Kidney (tissue), 14 donors: ENCODE data around the gene CCL7. TPM values are rescaled to one million over a fixed set of nuclear protein-coding genes. Genes with fewer than 3 reads are reported as not detected.

Experiments used
- DNase-seq, 5 donors: peaks; one replicate each; pipeline ENCODE4 v3.0.0-alpha.2; 2013 to 2020
- FAIRE-seq: peaks from 2 replicates; lab custom pipeline; 2012; peaks lifted over from hg19 to GRCh38; lab: Jason Lieb, UNC
- H3K27ac ChIP-seq, 2 donors: one replicate each; pipeline ENCODE4 v1.7.0; 2013; ENCODE audit warnings: low read depth in 2 of 2, low read length in 2 of 2, inconsistent platforms in 1 of 2
- H3K27me3 ChIP-seq: one replicate; pipeline ENCODE4 v1.7.1; 2013; ENCODE audit warnings: low read length, inconsistent platforms; ENCODE audit not compliant: control insufficient read depth, insufficient read depth
- H3K36me3 ChIP-seq, 3 donors: one replicate each; pipeline versions ENCODE4 v1.7.0 to v1.7.1; 2013; ENCODE audit warnings: low read length in 3 of 3, control low read depth in 1 of 3, inconsistent platforms in 1 of 3; ENCODE audit not compliant: insufficient read depth in 3 of 3, control insufficient read depth in 2 of 3
- H3K4me1 ChIP-seq, 3 donors: one replicate each; pipeline versions ENCODE4 v1.7.0 to v1.7.1; 2013; ENCODE audit warnings: low read length in 3 of 3, inconsistent platforms in 1 of 3, low read depth in 1 of 3; ENCODE audit not compliant: control insufficient read depth in 2 of 3, insufficient read depth in 2 of 3
- H3K4me3 ChIP-seq, 3 donors: one replicate each; pipeline versions ENCODE4 v1.7.0 to v1.8.1; 2013; ENCODE audit warnings: low read length in 3 of 3, control low read depth in 1 of 3, inconsistent platforms in 1 of 3
- H3K9ac ChIP-seq, 3 donors: one replicate each; pipeline versions ENCODE4 v1.7.0 to v1.7.1; 2013; ENCODE audit warnings: low read length in 3 of 3, control low read depth in 1 of 3, inconsistent platforms in 1 of 3
- H3K9me3 ChIP-seq, 3 donors: one replicate each; pipeline versions ENCODE4 v1.7.0 to v1.7.1; 2013; ENCODE audit warnings: low read length in 3 of 3, control low read depth in 1 of 3, inconsistent platforms in 1 of 3; ENCODE audit not compliant: control insufficient read depth in 2 of 3, insufficient read depth in 1 of 3
- intact Hi-C: fragments of 100-400 bp; cut with DNase I; formaldehyde crosslinking; loops from one replicate; pipeline ENCODE4 v1.11.1; 2022
- polyA plus RNA-seq: library from polyadenylated mRNA; stranded (reverse); fragments of 350-450 nt; fragmentation: Illumina TruSeq; extraction: RNeasy Lipid Tissue Mini Kit (QIAGEN cat#74804); gene quantifications from one replicate; pipeline ENCODE4 v1.2.3, GENCODE V29; 2014; ENCODE audit warnings: low read depth, low replicate concordance; ENCODE audit not compliant: insufficient read depth
- total RNA-seq: library from RNA; stranded (reverse); fragmentation: NEBNext Ultra II Directional; extraction: Animal tissue kit (Norgen Biotek cat#: 25700); gene quantifications from one replicate; pipeline ENCODE4 v1.2.1, GENCODE V29; 2021
- TF ChIP-seq, protein P1 (sequence below): IDR thresholded peaks from 3 replicates; pipeline ENCODE4 v1.5.1; 2012; ENCODE audit warnings: mild to moderate bottlenecking, moderate library complexity, borderline replicate concordance; ENCODE audit not compliant: insufficient read depth; ENCODE audit errors: extremely low read depth
- donor health status: control.
- donor health status: control.
- donor health status: control.
- donor health status: control.
- donor health status: control.
- donor health status: DM: yes; HTN: yes; CAD: no.
- donor health status: Normal renal cell carcinoma (clear cell type).

Gene CCL7
- total and polyA plus RNA-seq, 2 donors from 2014 or later = not detected

DNA sequence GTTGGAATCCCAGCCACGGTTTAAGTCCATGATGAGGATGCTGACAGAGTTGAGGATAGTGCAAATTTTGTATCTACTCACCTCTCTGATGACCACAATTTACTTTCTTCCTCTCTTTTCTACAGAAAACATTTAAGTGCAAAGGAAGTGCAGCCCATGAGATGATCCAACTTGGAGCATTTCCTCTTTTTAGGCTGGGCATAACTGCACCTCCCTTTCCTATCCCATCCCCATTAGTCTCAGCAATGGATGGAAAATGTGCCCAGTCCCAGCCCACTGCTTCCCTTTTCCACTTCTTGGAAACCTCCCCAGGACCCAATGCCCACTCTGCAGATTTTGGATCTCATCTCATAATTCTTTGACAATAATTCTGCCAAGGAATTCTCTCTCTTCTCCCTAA, 32.6 kb downstream of the CCL7 start:
- Histone ChIP-seq H3K27me3 (no peaks in the 10 kb centered on the region), H3K36me3 (no peaks in the 10 kb centered on the region), H3K9me3 (no peaks in the 10 kb centered on the region), H3K27ac (no peak overlapping the region), H3K4me3 (no peak overlapping the region), H3K9ac (no peak overlapping the region), H3K4me1 (peaks cover 0 to 8% (median 0%) of the 10 kb centered on the region in 3 donors)
- DNase-seq = no peak
- no peak for FAIRE-seq
- TF ChIP-seq, protein P1, sequence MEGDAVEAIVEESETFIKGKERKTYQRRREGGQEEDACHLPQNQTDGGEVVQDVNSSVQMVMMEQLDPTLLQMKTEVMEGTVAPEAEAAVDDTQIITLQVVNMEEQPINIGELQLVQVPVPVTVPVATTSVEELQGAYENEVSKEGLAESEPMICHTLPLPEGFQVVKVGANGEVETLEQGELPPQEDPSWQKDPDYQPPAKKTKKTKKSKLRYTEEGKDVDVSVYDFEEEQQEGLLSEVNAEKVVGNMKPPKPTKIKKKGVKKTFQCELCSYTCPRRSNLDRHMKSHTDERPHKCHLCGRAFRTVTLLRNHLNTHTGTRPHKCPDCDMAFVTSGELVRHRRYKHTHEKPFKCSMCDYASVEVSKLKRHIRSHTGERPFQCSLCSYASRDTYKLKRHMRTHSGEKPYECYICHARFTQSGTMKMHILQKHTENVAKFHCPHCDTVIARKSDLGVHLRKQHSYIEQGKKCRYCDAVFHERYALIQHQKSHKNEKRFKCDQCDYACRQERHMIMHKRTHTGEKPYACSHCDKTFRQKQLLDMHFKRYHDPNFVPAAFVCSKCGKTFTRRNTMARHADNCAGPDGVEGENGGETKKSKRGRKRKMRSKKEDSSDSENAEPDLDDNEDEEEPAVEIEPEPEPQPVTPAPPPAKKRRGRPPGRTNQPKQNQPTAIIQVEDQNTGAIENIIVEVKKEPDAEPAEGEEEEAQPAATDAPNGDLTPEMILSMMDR = no peak
- intact Hi-C loops = no loop called here

DNA sequence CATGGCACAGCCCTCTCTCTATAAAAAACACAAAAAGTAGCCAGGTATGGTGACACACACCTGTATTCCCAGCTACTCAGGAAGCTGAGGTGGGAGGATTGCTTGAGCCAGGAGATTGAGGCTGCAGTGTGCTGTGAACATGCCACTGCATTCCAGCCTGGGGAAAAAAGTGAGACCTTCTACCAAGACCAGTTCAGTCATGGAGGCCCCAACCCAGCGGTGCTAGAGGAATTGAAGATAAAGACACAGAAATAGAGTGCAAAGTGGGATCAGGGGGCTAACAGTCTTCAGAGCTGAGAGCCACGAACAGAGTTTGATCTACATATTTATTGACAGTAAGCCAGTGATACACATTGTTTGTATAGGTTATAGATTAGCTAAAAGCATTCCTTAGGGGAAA, 33.6 kb downstream of the CCL7 start:
- FAIRE-seq (no peak), DNase-seq (no peak)
- Histone ChIP-seq H3K36me3 (no peaks in the 10 kb centered on the region), H3K4me3 (no peak overlapping the region), H3K27ac (no peak overlapping the region), H3K9me3 (no peaks in the 10 kb centered on the region), H3K4me1 (peaks cover 0 to 10% (median 0%) of the 10 kb centered on the region in 3 donors), H3K9ac (no peak overlapping the region), H3K27me3 (no peaks in the 10 kb centered on the region)
- TF ChIP-seq, protein P1 = no peak
- intact Hi-C loops = no loop called here

DNA sequence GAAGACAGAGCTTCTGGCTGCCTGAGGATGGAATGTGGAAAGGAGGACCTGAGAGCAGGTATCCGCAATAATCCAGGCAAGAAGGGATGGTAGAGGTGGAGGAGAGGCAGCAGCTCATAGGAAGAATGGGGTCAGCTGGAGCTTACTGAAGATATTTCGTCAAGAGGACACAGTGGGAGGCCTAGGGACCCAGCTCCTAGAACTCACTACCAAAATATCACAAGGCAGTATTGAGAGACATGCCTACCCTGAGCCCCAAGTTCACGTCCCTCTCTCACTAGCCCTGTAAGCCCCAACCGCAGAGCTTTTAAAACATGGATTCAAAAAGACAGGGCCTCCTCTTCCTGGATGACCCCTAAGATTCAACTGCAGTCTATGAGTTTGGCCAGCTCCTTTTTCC, 35.0 kb downstream of the CCL7 start:
- Histone ChIP-seq H3K9ac (no peak overlapping the region), H3K4me1 (peaks cover 0 to 10% (median 0%) of the 10 kb centered on the region in 3 donors), H3K27ac (no peak overlapping the region), H3K4me3 (no peak overlapping the region), H3K9me3 (no peaks in the 10 kb centered on the region), H3K27me3 (no peaks in the 10 kb centered on the region), H3K36me3 (no peaks in the 10 kb centered on the region)
- intact Hi-C loops = no loop called here
- FAIRE-seq (no peak), DNase-seq (no peak)
- TF ChIP-seq, protein P1 = no peak

DNA sequence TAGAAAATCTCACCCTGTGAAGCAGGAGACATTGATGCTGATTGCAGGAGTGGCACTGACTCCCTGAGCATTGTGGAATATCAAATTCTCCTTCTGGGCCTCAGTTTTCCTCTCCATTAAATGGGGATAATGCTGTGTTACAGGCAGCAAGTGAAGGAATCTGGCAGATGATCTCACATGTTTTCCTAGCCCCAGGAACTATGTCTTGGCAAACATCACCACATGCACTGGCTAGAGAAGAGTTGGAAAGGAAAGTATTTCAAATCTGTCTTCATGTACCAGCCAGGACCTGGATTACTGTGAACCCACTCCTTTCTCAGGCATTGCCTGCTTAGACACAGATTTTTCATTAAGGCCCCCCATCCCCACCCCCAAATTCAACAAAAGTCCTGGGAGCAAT, 35.6 kb downstream of the CCL7 start:
- Histone ChIP-seq H3K9me3 (no peaks in the 10 kb centered on the region), H3K4me1 (peaks cover 0 to 10% (median 0%) of the 10 kb centered on the region in 3 donors), H3K27ac (no peak overlapping the region), H3K4me3 (no peak overlapping the region), H3K27me3 (no peaks in the 10 kb centered on the region), H3K36me3 (no peaks in the 10 kb centered on the region), H3K9ac (no peak overlapping the region)
- TF ChIP-seq, protein P1 = no peak
- FAIRE-seq (no peak), DNase-seq (no peak)
- intact Hi-C loops = no loop called here
